GM21423 (cell line): ENCODE data around the gene FERMT3.
A peak's percentile ranks its signal among the peaks of the same experiment; 100 is the strongest.

Source experiments
- ATAC-seq: cut with Tn5 transposase; IDR thresholded peaks from one replicate; pipeline ENCODE4 v1.9.1; 2021; ENCODE audit warnings: mild to moderate bottlenecking, moderate library complexity; ENCODE audit not compliant: unreplicated experiment

The FERMT3 gene

GRCh38 chr11:64262271-64263002 lies 55.9 kb downstream of the FERMT3 start:
- no peak for ATAC-seq

- ATAC-seq, result no peak
Measured at GRCh38 chr11:64263021-64263946, 56.8 kb downstream of the FERMT3 start.

GRCh38 chr11:64263947-64264317 lies 57.4 kb downstream of the FERMT3 start:
- no peak for ATAC-seq

GRCh38 chr11:64264371-64264852 lies 57.9 kb downstream of the FERMT3 start:
- ATAC-seq, result no peak

- ATAC-seq, result no peak
Measured at GRCh38 chr11:64265176-64266160, 58.9 kb downstream of the FERMT3 start.

- no peak for ATAC-seq
Measured at GRCh38 chr11:64266339-64266738, 59.8 kb downstream of the FERMT3 start.

- no peak for ATAC-seq
Measured at GRCh38 chr11:64267207-64267945, 60.9 kb downstream of the FERMT3 start.

GRCh38 chr11:64268025-64268892 lies 61.7 kb downstream of the FERMT3 start:
- no peak for ATAC-seq

- ATAC-seq, result peak; percentile 10
Measured at GRCh38 chr11:64268893-64269539, 62.5 kb downstream of the FERMT3 start.

- peak; percentile 64 for ATAC-seq
Measured at GRCh38 chr11:64269540-64270220, 63.2 kb downstream of the FERMT3 start.
